Sigmoid colon (tissue), 4 donors: ENCODE results near the gene LUZP1.

Source experiments
- CTCF ChIP-seq, 4 experiments: fragments of 450-650 bp in 3 of 4; fragments of 200-600 bp in 1 of 4; IDR thresholded peaks; one replicate each; pipeline ENCODE4 v1.5.1; 2016 to 2019; ENCODE audit warnings: antibody characterized with exemption in 4 of 4, mild to moderate bottlenecking in 3 of 4, moderate library complexity in 2 of 4
- POLR2A ChIP-seq, 2 donors: fragments of 450-650 bp; IDR thresholded peaks; one replicate each; pipeline ENCODE4 v1.6.1; 2016; ENCODE audit warnings: antibody characterized with exemption in 2 of 2, mild to moderate bottlenecking in 2 of 2, moderate library complexity in 2 of 2
- POLR2AphosphoS5 ChIP-seq, 4 donors: sonication (generic); formaldehyde crosslinking; IDR thresholded peaks; one replicate each; pipeline ENCODE4 v1.6.1; 2017; ENCODE audit warnings: antibody characterized with exemption in 4 of 4

- TF ChIP-seq POLR2A (IDR thresholded peaks at IDR 0.05): no peak
- TF ChIP-seq CTCF (IDR thresholded peaks at IDR 0.05): no peak
- no peak for TF ChIP-seq POLR2AphosphoS5 (IDR thresholded peaks at IDR 0.05)
Observed at GRCh38 chr1:23208527-23208926, 39.9 kb upstream of the LUZP1 start.
